BJ (cell line): ENCODE results near the gene CXXC5. TPM values are rescaled to one million over a fixed set of nuclear protein-coding genes. Genes with fewer than 3 reads are reported as not detected.

Experiments used
- CTCF ChIA-PET: fragments of 350-600 bp; formaldehyde crosslinking; extraction: SDS; loops from one replicate; lab custom pipeline; 2021; ENCODE audit warnings: antibody characterized with exemption, inconsistent platforms; lab: Yijun Ruan, JAX
- POLR2A ChIA-PET: fragments of 300-600 bp; sonication (Branson Sonifier 250); formaldehyde crosslinking; extraction: SDS; loops from one replicate; lab custom pipeline; 2021; ENCODE audit warnings: antibody characterized with exemption; lab: Charles Lee
- DNase-seq: peaks from one replicate; pipeline ENCODE4 v3.0.0-alpha.2; 2011; ENCODE audit warnings: low read depth
- H3K27me3 ChIP-seq: 2 replicates; pipeline ENCODE4 v1.6.0; 2011; ENCODE audit warnings: low read length; ENCODE audit not compliant: control insufficient read depth, insufficient read depth
- H3K36me3 ChIP-seq: 2 replicates; pipeline ENCODE4 v1.5.1; 2011; ENCODE audit warnings: low read length; ENCODE audit not compliant: control insufficient read depth, insufficient read depth
- H3K4me3 ChIP-seq: 2 replicates; pipeline ENCODE4 v1.5.1; 2011; ENCODE audit warnings: low read depth, mild to moderate bottlenecking, control low read depth, low read length
- polyA plus RNA-seq: library from polyadenylated mRNA; depleted of rRNA; stranded (reverse); fragments of >200 nt; gene quantifications from 2 replicates; pipeline ENCODE4 v1.2.3, GENCODE V29; 2011
- TF ChIP-seq, protein P1 (sequence below): IDR thresholded peaks from 2 replicates; pipeline ENCODE4 v1.5.1; 2011; ENCODE audit warnings: low read depth, mild to moderate bottlenecking, control low read depth, inconsistent platforms, low read length, moderate library complexity; ENCODE audit not compliant: insufficient read depth

CXXC5 gene
- polyA plus RNA-seq, 1 experiment: 50.4 TPM

- Histone ChIP-seq H3K4me3 (no peak overlapping the region), H3K36me3 (0 out of 2 replicates have a peak, but pooled peaks cover 2% of the 10 kb centered on the region), H3K27me3 (no peaks in the 10 kb centered on the region)
- TF ChIP-seq, protein P1, sequence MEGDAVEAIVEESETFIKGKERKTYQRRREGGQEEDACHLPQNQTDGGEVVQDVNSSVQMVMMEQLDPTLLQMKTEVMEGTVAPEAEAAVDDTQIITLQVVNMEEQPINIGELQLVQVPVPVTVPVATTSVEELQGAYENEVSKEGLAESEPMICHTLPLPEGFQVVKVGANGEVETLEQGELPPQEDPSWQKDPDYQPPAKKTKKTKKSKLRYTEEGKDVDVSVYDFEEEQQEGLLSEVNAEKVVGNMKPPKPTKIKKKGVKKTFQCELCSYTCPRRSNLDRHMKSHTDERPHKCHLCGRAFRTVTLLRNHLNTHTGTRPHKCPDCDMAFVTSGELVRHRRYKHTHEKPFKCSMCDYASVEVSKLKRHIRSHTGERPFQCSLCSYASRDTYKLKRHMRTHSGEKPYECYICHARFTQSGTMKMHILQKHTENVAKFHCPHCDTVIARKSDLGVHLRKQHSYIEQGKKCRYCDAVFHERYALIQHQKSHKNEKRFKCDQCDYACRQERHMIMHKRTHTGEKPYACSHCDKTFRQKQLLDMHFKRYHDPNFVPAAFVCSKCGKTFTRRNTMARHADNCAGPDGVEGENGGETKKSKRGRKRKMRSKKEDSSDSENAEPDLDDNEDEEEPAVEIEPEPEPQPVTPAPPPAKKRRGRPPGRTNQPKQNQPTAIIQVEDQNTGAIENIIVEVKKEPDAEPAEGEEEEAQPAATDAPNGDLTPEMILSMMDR: no peak
- CTCF ChIA-PET: interaction anchor here (0.5 to 17.0 kb wide), 29 partner anchors 10 to 230 kb away, joined by 3 to 498 read pairs (median 6); partner anchors contain the start of gene CXXC5
- POLR2A ChIA-PET: interaction anchor here (0.9 to 1.2 kb wide), 3 partner anchors 12 to 25 kb away, joined by 3 to 9 read pairs (median 3); partner anchors contain the start of gene CXXC5
- no peak for DNase-seq
These were observed 11.8 kb upstream of the CXXC5 start for GRCh38 chr5:139636207-139636792.

DNA sequence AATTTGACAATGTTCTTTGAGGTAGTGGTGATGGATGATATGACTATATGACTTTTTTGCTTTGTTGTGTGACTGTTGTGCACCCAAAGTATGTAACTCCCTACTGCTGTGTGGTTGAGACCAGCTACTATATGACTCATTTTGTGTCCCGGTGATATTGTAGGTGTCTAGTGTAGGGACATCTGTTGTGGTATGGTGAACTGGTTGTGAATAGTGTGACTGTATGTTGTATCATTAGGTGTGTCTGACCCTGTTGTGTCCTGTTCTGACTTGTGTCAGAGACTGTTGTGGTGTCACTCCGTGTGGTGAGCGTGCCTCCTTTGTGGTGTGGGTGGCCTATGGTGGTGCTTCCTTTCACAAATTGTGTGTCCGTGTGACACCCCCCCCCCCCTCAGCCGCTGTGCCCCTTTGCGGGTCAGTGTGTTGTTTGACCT lies 11.2 kb upstream of the CXXC5 start:
- Histone ChIP-seq H3K27me3 (no peaks in the 10 kb centered on the region), H3K36me3 (0 out of 2 replicates have a peak, but pooled peaks cover 2% of the 10 kb centered on the region), H3K4me3 (peak overlapping the region; percentile 40)
- POLR2A ChIA-PET: interaction anchor here (0.6 to 1.1 kb wide), 3 partner anchors 13 to 138 kb away, joined by 3 to 11 read pairs (median 6); no protein-coding TSS in a partner anchor
- CTCF ChIA-PET: interaction anchor here (1.0 to 17.0 kb wide), 8 partner anchors 15 to 128 kb away, joined by 3 to 498 read pairs (median 20); partner anchors contain the start of gene CXXC5
- no peak for DNase-seq
- TF ChIP-seq, protein P1: no peak

DNA sequence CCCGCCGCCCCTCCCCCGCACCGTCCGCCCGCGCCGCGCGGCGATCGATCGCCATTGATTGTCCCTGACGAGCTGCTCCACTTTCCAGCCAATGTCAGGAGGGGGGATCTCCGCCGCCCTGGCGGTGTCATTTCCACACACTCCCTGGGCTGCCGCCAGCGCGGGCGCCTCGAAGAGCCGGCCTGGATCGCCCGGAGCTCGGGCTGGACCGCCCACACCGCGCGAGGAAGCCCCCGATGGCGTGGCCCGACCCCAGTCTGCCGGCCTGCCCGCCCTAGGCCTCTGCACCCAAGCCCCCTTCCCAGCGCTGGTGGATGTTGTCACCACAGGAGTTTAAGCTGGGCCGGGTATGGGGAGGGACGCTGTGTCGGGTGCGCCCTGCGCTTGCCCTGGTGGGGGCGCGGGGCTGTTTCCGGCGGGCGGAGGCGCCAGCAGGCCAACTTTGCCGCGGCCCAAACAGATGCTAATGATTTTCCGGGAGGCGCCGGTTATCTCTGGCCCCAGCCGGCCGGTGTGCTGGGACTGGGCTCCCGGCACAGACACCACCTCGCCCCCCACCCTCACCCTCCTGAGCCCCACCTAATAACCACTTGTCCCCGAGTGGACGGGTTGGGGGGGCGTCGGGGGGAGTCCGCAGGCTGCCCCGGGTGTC lies 10.6 kb upstream of the CXXC5 start:
- no peak for DNase-seq
- Histone ChIP-seq H3K4me3 (peak overlapping the region; percentile 40), H3K27me3 (no peaks in the 10 kb centered on the region), H3K36me3 (no peaks in the 10 kb centered on the region)
- ChIA-PET CTCF (interaction anchor here (0.6 to 17.0 kb wide), 9 partner anchors 14 to 138 kb away, joined by 3 to 498 read pairs (median 5); partner anchors contain the start of gene CXXC5), POLR2A (interaction anchor here (0.6 to 1.8 kb wide), 5 partner anchors 10 to 138 kb away, joined by 3 to 14 read pairs (median 6); partner anchors contain the start of gene CXXC5)
- TF ChIP-seq, protein P1: peak; percentile 48

GRCh38 chr5:139638090-139638735 lies 9.9 kb upstream of the CXXC5 start:
- CTCF ChIA-PET: interaction anchor here (0.6 to 17.0 kb wide), 7 partner anchors 13 to 137 kb away, joined by 3 to 498 read pairs (median 5); partner anchors contain the start of gene CXXC5
- POLR2A ChIA-PET: interaction anchor here (1.7 to 1.8 kb wide), 2 partner anchors 10 to 13 kb away, joined by 5 to 14 read pairs; partner anchors contain the start of gene CXXC5

More at GRCh38 chr5:139638090-139638735, 9.9 kb upstream of the CXXC5 start:
- no peak for DNase-seq
- H3K36me3 ChIP-seq: no peaks in the 10 kb centered on the region
- TF ChIP-seq, protein P1: no peak
- H3K27me3 ChIP-seq: no peaks in the 10 kb centered on the region
- H3K4me3 ChIP-seq: peak overlapping the region; percentile 40
